GM06990 (cell line): ENCODE results near the gene CASQ2.

Source experiments
- DNase-seq: peaks from one replicate; pipeline ENCODE4 v3.0.0-alpha.2; 2011; ENCODE audit not compliant: insufficient read length; ENCODE audit errors: extremely low read depth
- H3K27me3 ChIP-seq: replicated peaks from 2 replicates; pipeline ENCODE4 v1.6.0; 2011; ENCODE audit warnings: low read length; ENCODE audit not compliant: control insufficient read depth, insufficient read depth
- H3K36me3 ChIP-seq: 2 replicates; pipeline ENCODE4 v1.5.1; 2011; ENCODE audit warnings: low read length; ENCODE audit not compliant: control insufficient read depth, insufficient read depth
- H3K4me3 ChIP-seq: replicated peaks from 2 replicates; pipeline ENCODE4 v1.5.1; 2011; ENCODE audit warnings: low read depth, mild to moderate bottlenecking, control low read depth, low read length
- TF ChIP-seq, protein P1 (sequence below): IDR thresholded peaks from 2 replicates; pipeline ENCODE4 v1.5.1; 2011; ENCODE audit warnings: low read length, control low read depth, mild to moderate bottlenecking, inconsistent platforms; ENCODE audit not compliant: insufficient read depth, poor library complexity, severe bottlenecking

Gene CASQ2

DNA sequence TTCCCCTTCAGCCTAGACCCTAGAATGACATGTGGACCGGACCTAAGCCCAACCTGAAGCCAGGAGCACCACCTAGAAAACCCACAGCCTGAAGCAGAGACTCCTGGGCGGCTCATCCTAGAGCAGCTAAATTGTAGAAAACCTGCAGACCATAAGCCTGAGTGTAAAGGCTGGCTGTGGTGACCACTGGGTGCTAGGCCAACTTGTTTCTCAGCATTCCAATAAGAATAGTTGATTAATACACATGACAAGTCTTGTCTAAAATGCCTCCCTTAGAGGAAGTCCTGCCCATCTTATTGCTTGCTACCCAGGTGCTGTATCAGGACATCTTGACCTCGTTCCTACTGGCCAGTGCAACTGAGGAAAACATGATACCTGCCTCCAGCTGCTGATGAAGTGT, 23.3 kb upstream of the CASQ2 start:
- no peaks in the 10 kb centered on the region for H3K36me3 ChIP-seq
- 0 out of 2 replicates have a peak, but pooled peaks cover 2% of the 10 kb centered on the region for H3K27me3 ChIP-seq
- H3K4me3 ChIP-seq, result no peak overlapping the region
- no peak for DNase-seq
- TF ChIP-seq, protein P1, sequence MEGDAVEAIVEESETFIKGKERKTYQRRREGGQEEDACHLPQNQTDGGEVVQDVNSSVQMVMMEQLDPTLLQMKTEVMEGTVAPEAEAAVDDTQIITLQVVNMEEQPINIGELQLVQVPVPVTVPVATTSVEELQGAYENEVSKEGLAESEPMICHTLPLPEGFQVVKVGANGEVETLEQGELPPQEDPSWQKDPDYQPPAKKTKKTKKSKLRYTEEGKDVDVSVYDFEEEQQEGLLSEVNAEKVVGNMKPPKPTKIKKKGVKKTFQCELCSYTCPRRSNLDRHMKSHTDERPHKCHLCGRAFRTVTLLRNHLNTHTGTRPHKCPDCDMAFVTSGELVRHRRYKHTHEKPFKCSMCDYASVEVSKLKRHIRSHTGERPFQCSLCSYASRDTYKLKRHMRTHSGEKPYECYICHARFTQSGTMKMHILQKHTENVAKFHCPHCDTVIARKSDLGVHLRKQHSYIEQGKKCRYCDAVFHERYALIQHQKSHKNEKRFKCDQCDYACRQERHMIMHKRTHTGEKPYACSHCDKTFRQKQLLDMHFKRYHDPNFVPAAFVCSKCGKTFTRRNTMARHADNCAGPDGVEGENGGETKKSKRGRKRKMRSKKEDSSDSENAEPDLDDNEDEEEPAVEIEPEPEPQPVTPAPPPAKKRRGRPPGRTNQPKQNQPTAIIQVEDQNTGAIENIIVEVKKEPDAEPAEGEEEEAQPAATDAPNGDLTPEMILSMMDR, result no peak

DNA sequence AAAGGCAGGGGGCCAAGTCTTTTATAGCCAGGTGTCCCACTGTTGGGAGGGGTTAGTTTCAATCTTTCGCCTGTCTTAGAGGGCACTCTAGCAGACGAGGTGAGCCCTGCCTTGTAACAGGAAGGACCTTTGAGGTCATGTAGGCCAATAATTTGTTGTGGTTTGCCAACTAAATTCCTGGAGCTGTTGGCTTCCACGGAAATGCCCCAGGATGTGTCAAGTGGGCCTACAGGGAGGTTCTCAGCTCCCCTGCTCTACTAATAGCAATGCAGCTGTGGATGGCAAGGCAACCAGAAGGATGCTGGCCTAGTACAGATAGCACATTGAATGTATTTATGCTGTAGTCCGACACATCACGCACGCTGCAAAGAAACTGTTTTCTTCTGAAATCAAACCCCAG, 22.3 kb upstream of the CASQ2 start:
- no peak for DNase-seq
- H3K27me3 ChIP-seq, result 0 out of 2 replicates have a peak, but pooled peaks cover 2% of the 10 kb centered on the region
- H3K4me3 ChIP-seq, result no peak overlapping the region
- no peaks in the 10 kb centered on the region for H3K36me3 ChIP-seq
- TF ChIP-seq, protein P1, result no peak

DNA sequence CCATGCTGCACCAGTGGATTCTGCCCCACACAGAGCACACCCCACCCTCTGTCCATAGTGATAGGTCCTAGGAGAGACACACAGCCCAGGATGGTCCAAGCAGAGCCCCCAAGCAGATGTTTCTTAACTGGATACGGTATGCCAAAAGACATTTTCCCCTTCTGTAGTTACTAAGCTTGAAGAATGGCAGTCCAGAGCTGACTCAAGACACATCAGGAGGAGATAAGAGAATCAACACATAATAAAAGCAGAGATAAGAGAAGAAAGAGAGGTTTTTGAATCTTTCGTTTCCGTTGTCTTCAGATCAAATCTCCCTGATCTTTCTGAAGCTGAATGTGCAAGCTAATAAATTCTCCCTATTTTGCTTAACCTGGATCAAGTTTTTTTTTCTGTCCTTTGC, 21.8 kb upstream of the CASQ2 start:
- no peak for DNase-seq
- Histone ChIP-seq H3K36me3 (no peaks in the 10 kb centered on the region), H3K4me3 (no peak overlapping the region), H3K27me3 (0 out of 2 replicates have a peak, but pooled peaks cover 2% of the 10 kb centered on the region)
- TF ChIP-seq, protein P1, result no peak

DNA sequence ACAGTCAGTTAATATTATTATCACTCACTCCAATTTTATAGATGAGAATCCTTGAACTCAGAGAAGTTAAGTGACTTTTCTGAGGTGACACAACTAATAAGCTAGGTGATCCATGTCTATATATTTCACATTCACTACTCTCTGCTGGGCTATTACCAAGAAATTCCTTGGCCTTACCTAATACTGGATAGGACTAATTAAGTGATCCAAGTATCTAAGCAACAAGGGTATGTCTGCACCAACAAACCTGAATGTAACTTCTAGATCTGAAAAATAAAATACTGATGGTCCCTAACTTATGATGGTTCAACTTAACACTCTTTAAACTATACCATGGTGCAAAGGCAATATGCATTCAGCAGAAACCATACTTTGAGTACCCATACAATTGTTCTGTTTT, 14.8 kb upstream of the CASQ2 start:
- TF ChIP-seq, protein P1, result no peak
- H3K27me3 ChIP-seq, result no peaks in the 10 kb centered on the region; the same call in 1 of the 2 replicates
- H3K36me3 ChIP-seq, result no peaks in the 10 kb centered on the region
- DNase-seq, result no peak
- H3K4me3 ChIP-seq, result no peak overlapping the region

DNA sequence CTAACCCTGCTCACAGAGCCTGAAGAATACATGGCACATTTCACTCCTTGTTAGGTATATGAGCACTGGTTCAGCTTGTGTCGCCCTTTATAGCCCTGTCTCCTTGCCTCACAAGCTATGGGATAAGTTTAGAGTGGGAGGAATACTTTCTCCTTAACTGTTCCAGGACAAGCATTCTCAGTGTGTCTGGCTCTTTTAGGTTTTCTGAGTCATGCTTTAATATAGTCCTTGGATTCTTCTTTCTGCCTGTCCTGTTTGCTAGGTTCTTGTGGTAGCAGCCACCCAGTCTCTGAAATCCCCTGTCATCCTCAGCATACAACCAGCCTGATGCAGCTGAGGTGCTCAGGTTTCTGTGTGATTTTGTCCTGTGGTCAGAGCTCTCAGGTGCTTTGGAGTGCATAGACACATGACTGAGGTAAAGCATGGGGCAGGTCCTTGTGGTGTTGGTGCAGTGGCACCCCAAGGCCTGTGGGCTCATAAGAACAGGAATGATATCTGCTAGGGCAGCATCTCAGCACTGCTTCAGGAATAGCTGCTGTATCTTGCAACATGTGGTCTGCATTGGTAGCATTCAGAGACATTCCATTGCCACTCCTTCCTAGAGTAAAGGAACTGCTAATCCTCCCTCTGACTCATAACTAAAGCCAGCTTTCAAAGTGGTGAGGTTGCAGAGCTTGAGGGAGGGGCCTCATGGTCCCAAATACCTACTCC, 14.2 kb upstream of the CASQ2 start:
- TF ChIP-seq, protein P1, result no peak
- Histone ChIP-seq H3K36me3 (no peaks in the 10 kb centered on the region), H3K27me3 (no peaks in the 10 kb centered on the region; the same call in 1 of the 2 replicates), H3K4me3 (no peak overlapping the region)
- no peak for DNase-seq
